Tibial artery (tissue), 4 donors: Measurements from ENCODE around the gene PRF1.

Source experiments
- DNase-seq, 2 donors: peaks; one replicate each; pipeline ENCODE4 v3.0.0-alpha.2; 2019
- H3K27ac ChIP-seq, 2 donors: fragments of 200-600 bp; sonication (generic) in 1 of 2; 1 replicate in 1 of 2; 2 replicates in 1 of 2; pipeline ENCODE4 v1.5.1; 2018 to 2019; ENCODE audit warnings: mild to moderate bottlenecking in 1 of 2
- H3K27me3 ChIP-seq, 2 donors: fragments of 200-600 bp; sonication (generic) in 1 of 2; one replicate each; pipeline versions ENCODE4 v1.5.1 to v1.6.0; 2016 to 2019
- H3K36me3 ChIP-seq, 3 donors: fragments of 200-600 bp; sonication (generic) in 2 of 3; one replicate each; pipeline ENCODE4 v1.5.1; 2016 to 2019; ENCODE audit warnings: mild to moderate bottlenecking in 2 of 3
- H3K4me1 ChIP-seq, 4 donors: fragments of 200-600 bp; sonication (generic) in 2 of 4; 1 replicate in 3 of 4; 2 replicates in 1 of 4; pipeline ENCODE4 v1.5.1; 2016 to 2019
- H3K4me3 ChIP-seq, 2 donors: fragments of 200-600 bp; sonication (generic) in 1 of 2; 1 replicate in 1 of 2; 2 replicates in 1 of 2; pipeline ENCODE4 v1.5.1; 2018 to 2019; ENCODE audit warnings: mild to moderate bottlenecking in 2 of 2
- H3K9me3 ChIP-seq, 3 donors: fragments of 200-600 bp; sonication (generic) in 1 of 3; one replicate each; pipeline ENCODE4 v1.5.1; 2016 to 2019
- intact Hi-C: fragments of 100-400 bp; cut with DNase I; formaldehyde crosslinking; loops from one replicate; pipeline ENCODE4 v1.15.0; 2023; ENCODE audit warnings: low total_unique reads
- TF ChIP-seq, protein P1 (sequence below), 2 experiments: fragments of 200-600 bp in 1 of 2; fragments of 450-650 bp in 1 of 2; IDR thresholded peaks; one replicate each; pipeline ENCODE4 v1.5.1; 2017 to 2019; ENCODE audit warnings: antibody characterized with exemption in 2 of 2, mild to moderate bottlenecking in 1 of 2, moderate library complexity in 1 of 2

Gene PRF1

GRCh38 chr10:70629338-70629737 lies 26.8 kb upstream of the PRF1 start:
- H3K4me3 ChIP-seq: no peak overlapping the region
- no peaks in the 10 kb centered on the region for H3K4me1 ChIP-seq
- H3K27ac ChIP-seq: no peak overlapping the region
- no peaks in the 10 kb centered on the region for H3K36me3 ChIP-seq
- H3K9me3 ChIP-seq: peaks cover 0 to 13% (median 4%) of the 10 kb centered on the region in 3 donors
- peaks cover 0 to 3% of the 10 kb centered on the region in 2 donors for H3K27me3 ChIP-seq
- DNase-seq: no peak
- intact Hi-C loops: no loop called here
- TF ChIP-seq, protein P1, sequence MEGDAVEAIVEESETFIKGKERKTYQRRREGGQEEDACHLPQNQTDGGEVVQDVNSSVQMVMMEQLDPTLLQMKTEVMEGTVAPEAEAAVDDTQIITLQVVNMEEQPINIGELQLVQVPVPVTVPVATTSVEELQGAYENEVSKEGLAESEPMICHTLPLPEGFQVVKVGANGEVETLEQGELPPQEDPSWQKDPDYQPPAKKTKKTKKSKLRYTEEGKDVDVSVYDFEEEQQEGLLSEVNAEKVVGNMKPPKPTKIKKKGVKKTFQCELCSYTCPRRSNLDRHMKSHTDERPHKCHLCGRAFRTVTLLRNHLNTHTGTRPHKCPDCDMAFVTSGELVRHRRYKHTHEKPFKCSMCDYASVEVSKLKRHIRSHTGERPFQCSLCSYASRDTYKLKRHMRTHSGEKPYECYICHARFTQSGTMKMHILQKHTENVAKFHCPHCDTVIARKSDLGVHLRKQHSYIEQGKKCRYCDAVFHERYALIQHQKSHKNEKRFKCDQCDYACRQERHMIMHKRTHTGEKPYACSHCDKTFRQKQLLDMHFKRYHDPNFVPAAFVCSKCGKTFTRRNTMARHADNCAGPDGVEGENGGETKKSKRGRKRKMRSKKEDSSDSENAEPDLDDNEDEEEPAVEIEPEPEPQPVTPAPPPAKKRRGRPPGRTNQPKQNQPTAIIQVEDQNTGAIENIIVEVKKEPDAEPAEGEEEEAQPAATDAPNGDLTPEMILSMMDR (IDR thresholded peaks at IDR 0.05): no peak

- TF ChIP-seq, protein P1 (IDR thresholded peaks at IDR 0.05): no peak
- Histone ChIP-seq H3K27ac (no peak overlapping the region), H3K9me3 (peaks cover 0 to 13% (median 4%) of the 10 kb centered on the region in 3 donors), H3K4me3 (no peak overlapping the region), H3K36me3 (no peaks in the 10 kb centered on the region), H3K4me1 (no peaks in the 10 kb centered on the region), H3K27me3 (peaks cover 0 to 3% of the 10 kb centered on the region in 2 donors)
- intact Hi-C loops: no loop called here
- no peak for DNase-seq
These were observed 23.5 kb upstream of the PRF1 start for GRCh38 chr10:70626056-70626455.

DNA sequence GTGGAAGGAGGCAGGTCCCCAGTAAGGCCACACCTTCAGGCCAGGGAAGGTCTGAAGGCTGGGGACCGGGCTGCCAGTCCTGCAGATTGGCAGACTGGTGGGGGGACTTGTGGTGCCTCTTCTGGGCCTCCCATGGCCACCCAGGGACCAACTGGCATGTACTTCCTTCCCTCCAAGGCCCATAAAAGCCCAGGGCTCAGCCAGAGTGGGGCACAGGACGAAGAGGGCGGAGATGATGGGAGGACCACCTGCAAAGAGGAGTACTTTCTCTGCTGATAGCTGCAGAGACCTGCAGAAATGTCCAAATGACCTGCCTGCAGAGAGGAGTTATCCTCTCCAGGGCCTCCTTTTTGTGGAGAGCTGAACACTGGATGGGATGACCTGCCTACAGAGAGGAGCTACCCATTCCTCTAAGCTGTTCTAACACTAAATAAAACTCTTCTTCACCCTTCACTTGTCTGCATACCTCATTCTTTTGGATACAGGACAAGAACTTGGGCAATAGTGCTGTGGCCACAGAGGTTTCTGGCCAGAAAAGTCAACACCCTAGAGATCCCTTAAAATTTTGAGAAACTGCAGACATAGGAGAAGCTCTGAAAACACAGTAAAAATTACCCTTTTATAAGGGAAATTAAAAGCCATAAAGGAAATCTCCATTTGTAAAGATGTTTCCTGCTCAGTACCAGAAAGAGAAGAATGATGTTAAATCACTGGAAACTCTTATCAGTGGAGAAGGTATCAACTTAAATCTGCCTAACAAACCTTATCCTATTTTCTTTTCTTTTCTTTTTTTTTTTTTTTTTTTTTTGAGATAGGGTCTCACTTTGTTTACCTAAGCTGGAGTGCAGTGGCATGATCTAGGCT lies 20.7 kb upstream of the PRF1 start:
- no peaks in the 10 kb centered on the region for H3K36me3 ChIP-seq
- H3K9me3 ChIP-seq: peaks cover 0 to 19% (median 12%) of the 10 kb centered on the region in 3 donors
- H3K27ac ChIP-seq: no peak overlapping the region
- no peak overlapping the region for H3K4me3 ChIP-seq
- intact Hi-C loops: no loop called here
- no peak for DNase-seq
- no peaks in the 10 kb centered on the region for H3K4me1 ChIP-seq
- TF ChIP-seq, protein P1 (IDR thresholded peaks at IDR 0.05): no peak
- H3K27me3 ChIP-seq: no peaks in the 10 kb centered on the region

DNA sequence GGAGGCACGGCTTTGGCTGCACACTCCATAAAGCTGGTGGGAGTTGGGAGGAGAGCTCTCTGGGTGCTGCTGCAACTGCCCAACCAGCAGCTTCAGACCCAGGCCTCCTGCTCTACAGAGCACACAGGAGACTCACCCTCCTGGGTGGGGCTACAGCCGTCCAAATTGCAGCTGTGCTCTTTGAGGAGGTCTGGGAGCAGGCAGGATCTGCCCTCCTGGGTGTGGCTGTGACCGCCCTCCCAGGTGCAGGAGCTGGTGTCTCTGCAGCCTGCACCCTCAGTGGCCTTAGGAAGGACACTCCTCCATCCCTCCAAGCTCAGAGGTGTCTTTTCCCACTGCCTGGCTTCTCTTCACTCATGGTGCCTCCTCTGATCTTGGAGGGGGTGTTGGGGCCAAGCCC lies 20.0 kb upstream of the PRF1 start:
- H3K27ac ChIP-seq: no peak overlapping the region
- H3K4me3 ChIP-seq: no peak overlapping the region
- no peaks in the 10 kb centered on the region for H3K4me1 ChIP-seq
- intact Hi-C loops: no loop called here
- H3K27me3 ChIP-seq: no peaks in the 10 kb centered on the region
- H3K36me3 ChIP-seq: no peaks in the 10 kb centered on the region
- TF ChIP-seq, protein P1 (IDR thresholded peaks at IDR 0.05): no peak
- peaks cover 0 to 18% (median 12%) of the 10 kb centered on the region in 3 donors for H3K9me3 ChIP-seq
- DNase-seq: no peak

DNA sequence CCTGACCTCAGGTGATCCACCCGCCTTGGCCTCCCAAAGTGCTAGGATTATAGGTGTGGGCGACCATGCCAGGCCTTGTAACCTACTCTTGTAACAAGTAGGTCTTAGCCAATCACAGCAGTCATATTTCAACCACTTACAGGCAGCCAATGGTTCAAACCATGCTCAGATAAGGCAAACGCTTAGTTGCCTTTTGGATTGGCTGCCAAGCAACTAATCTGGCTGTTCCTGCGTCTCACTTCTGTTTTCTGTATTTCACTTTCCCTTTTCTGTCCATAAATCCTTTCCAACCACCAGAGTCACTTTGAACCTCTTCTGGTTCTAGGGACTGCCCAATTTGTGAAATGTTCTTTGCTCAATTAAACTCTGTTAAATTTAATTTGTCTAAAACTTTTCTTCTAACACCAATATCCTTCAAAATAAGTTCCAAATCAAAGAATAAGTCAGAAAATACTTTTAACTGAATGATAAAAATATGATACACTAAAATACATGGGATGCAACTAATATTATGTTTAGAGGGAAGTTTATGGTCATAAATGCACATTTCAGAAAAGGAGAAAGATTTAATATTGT lies 19.1 kb upstream of the PRF1 start:
- Histone ChIP-seq H3K27ac (no peak overlapping the region), H3K4me3 (no peak overlapping the region), H3K27me3 (no peaks in the 10 kb centered on the region), H3K4me1 (no peaks in the 10 kb centered on the region), H3K36me3 (no peaks in the 10 kb centered on the region), H3K9me3 (peaks cover 0 to 18% (median 12%) of the 10 kb centered on the region in 3 donors)
- DNase-seq: no peak
- intact Hi-C loops: no loop called here
- TF ChIP-seq, protein P1 (IDR thresholded peaks at IDR 0.05): no peak
